ENCODE measurements around the gene GDF2.

The GDF2 gene

DNA sequence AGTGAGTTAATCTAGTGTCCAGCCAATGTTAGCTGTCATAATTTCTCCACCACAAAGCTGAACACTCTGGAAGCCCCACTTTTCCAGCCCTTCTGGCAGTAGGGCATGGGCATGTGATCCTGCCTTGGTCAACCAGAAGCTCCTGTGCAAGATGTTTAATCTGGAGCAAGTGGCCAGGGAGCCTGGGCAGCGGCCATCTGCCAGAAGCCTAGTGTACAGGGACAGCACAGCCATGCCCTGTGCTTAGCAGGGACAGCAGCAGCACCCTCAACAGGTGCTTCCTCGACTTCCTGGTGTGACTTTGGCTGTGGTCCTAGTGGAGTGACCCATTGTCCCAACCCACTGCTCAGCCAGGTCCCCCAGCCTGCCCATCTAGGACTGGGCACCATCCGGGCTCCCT, 36.2 kb downstream of the GDF2 start:
- no peaks in the 10 kb centered on the region for H3K36me3 ChIP-seq (ENCODE audit: control insufficient read depth, insufficient read depth, low read length)
- H2AFZ ChIP-seq, result no peak overlapping the region
- no peaks in the 10 kb centered on the region for H3K79me2 ChIP-seq
- TF ChIP-seq, protein P1, sequence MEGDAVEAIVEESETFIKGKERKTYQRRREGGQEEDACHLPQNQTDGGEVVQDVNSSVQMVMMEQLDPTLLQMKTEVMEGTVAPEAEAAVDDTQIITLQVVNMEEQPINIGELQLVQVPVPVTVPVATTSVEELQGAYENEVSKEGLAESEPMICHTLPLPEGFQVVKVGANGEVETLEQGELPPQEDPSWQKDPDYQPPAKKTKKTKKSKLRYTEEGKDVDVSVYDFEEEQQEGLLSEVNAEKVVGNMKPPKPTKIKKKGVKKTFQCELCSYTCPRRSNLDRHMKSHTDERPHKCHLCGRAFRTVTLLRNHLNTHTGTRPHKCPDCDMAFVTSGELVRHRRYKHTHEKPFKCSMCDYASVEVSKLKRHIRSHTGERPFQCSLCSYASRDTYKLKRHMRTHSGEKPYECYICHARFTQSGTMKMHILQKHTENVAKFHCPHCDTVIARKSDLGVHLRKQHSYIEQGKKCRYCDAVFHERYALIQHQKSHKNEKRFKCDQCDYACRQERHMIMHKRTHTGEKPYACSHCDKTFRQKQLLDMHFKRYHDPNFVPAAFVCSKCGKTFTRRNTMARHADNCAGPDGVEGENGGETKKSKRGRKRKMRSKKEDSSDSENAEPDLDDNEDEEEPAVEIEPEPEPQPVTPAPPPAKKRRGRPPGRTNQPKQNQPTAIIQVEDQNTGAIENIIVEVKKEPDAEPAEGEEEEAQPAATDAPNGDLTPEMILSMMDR (IDR thresholded peaks at IDR 0.05), result no peak
- no peak overlapping the region for H3K9ac ChIP-seq
- no peak overlapping the region for H3K4me2 ChIP-seq (ENCODE audit: low read length)
- H3K27me3 ChIP-seq (ENCODE audit: control insufficient read depth, insufficient read depth, low read length), result no peaks in the 10 kb centered on the region
- H3K4me3 ChIP-seq (ENCODE audit: low read depth, low read length), result no peak overlapping the region
- H3K4me1 ChIP-seq, result peaks cover 2% of the 10 kb centered on the region
- no peak overlapping the region for H3K27ac ChIP-seq
- H3K9me3 ChIP-seq (ENCODE audit: control insufficient read depth, low read length), result no peaks in the 10 kb centered on the region

DNA sequence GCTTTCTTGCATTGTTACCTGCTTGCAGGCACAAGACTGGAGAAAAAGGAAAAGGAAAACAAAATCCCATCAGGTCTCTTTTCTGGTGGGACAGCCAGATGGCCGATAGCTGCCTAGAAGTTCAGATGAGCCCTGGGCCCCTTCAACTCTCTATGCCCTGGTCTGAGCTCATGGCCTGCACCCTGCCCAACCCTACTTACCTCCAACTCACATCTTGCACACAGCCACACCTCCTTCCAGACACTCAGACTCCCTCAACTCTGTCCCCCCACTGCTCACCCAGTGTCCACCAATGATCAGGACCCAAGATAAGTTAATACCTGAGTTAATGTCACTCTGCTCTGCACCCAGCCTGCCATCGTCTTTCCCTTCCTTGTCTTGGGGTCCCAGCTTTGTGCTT, 36.8 kb downstream of the GDF2 start:
- H3K9ac ChIP-seq, result no peak overlapping the region
- H2AFZ ChIP-seq, result no peak overlapping the region
- H3K79me2 ChIP-seq, result no peaks in the 10 kb centered on the region
- TF ChIP-seq, protein P1 (IDR thresholded peaks at IDR 0.05), result no peak
- no peaks in the 10 kb centered on the region for H3K9me3 ChIP-seq (ENCODE audit: control insufficient read depth, low read length)
- H3K4me2 ChIP-seq (ENCODE audit: low read length), result no peak overlapping the region
- H3K27ac ChIP-seq, result no peak overlapping the region
- peaks cover 2% of the 10 kb centered on the region for H3K4me1 ChIP-seq
- no peak overlapping the region for H3K4me3 ChIP-seq (ENCODE audit: low read depth, low read length)
- no peaks in the 10 kb centered on the region for H3K27me3 ChIP-seq (ENCODE audit: control insufficient read depth, insufficient read depth, low read length)
- H3K36me3 ChIP-seq (ENCODE audit: control insufficient read depth, insufficient read depth, low read length), result no peaks in the 10 kb centered on the region

DNA sequence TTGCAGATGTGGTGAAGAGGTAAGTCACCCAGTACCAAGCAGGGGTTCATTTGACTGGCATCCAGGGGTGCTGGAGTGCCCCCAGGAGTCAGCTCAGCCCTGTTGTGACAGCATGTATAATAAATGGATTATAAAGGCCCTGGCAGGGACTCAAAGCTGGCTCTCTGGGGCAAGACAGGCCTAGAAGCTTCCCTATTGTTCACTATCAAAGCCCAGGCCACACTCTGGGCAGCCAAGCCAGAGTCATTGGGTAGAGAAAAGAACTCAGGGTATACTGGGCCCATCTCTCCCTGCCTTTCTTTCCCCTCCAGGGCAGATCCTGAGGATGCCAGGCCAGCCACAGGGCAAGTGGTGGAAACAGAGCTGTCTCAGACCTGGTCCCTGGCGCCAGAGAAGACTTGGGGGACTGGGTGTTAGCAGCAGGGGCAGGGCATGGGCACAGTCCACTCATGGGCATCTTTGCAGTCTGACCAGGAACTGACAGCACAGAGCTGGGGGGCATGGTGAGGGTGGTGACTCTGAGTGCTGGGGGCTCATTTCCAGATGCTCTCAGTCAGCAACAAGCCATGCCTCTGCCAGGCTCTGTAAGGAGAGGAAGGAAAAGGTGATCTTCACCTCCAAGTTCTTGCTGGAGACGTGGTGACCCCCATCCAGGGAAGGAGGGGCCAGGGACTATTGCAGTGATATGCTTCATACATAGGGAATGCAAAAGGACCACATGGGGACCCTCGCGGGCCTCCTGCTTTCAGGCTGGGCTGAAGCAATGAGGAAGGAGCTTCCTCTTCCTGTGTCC, 37.6 kb downstream of the GDF2 start:
- Histone ChIP-seq H3K4me1 (peaks cover 2% of the 10 kb centered on the region), H3K36me3 (ENCODE audit: control insufficient read depth, insufficient read depth, low read length) (no peaks in the 10 kb centered on the region), H3K9me3 (ENCODE audit: control insufficient read depth, low read length) (no peaks in the 10 kb centered on the region), H3K9ac (no peak overlapping the region), H3K27ac (no peak overlapping the region), H3K79me2 (no peaks in the 10 kb centered on the region), H3K27me3 (ENCODE audit: control insufficient read depth, insufficient read depth, low read length) (no peaks in the 10 kb centered on the region), H3K4me3 (ENCODE audit: low read depth, low read length) (no peak overlapping the region), H3K4me2 (ENCODE audit: low read length) (no peak overlapping the region), H2AFZ (no peak overlapping the region)
- TF ChIP-seq, protein P1 (IDR thresholded peaks at IDR 0.05), result no peak

DNA sequence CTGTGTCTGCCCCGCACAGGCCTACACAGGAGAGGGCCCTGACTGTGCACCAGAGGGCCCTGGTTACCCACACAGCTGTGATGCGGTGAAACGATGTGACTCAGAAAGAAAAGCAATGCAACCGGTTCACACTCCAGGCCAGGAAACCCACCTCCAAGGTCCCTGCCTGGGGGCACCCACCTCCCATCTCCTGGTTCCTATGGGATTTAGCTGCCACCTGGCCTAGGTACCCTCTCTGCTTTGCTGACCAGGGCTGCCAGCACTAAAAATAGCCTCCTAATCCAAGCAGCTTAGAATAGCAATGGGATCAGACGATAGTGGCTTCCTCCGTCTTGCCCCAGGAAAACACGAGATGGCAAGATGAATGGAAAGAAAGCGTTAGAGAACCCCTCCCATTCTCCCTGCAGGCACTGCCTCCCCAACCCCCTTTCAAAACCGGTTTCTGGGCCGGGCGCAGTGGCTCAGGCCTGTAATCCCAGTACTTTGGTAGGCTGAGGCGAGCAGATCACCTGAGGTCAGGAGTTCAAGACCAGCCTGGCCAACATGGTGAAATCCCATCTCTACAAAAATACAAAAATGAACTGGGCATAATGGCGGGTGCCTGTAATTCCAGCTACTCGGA, 38.3 kb downstream of the GDF2 start:
- Histone ChIP-seq H3K4me1 (peaks cover 2% of the 10 kb centered on the region), H3K4me3 (ENCODE audit: low read depth, low read length) (no peak overlapping the region), H3K4me2 (ENCODE audit: low read length) (no peak overlapping the region), H3K9ac (no peak overlapping the region), H2AFZ (no peak overlapping the region), H3K9me3 (ENCODE audit: control insufficient read depth, low read length) (no peaks in the 10 kb centered on the region), H3K27ac (no peak overlapping the region), H3K79me2 (no peaks in the 10 kb centered on the region), H3K27me3 (ENCODE audit: control insufficient read depth, insufficient read depth, low read length) (no peaks in the 10 kb centered on the region), H3K36me3 (ENCODE audit: control insufficient read depth, insufficient read depth, low read length) (no peaks in the 10 kb centered on the region)
- TF ChIP-seq, protein P1 (IDR thresholded peaks at IDR 0.05), result no peak
